Endodermal cell (in vitro differentiated cells): ENCODE measurements around the gene RAB33A. TPM values are rescaled to one million over a fixed set of nuclear protein-coding genes. Genes with fewer than 3 reads are reported as not detected.

Experiments
- DNase-seq: peaks from one replicate; pipeline ENCODE4 v3.0.0-alpha.2; 2017
- H3K27ac ChIP-seq: 2 replicates; pipeline ENCODE4 v1.5.1; 2013; ENCODE audit warnings: mild to moderate bottlenecking, low read depth, low read length, moderate library complexity
- H3K27me3 ChIP-seq: 2 replicates; pipeline ENCODE4 v1.6.1; 2013; ENCODE audit warnings: mild to moderate bottlenecking, low read length, moderate library complexity; ENCODE audit not compliant: insufficient read depth, control insufficient read depth, poor library complexity, severe bottlenecking
- H3K36me3 ChIP-seq: 2 replicates; pipeline ENCODE4 v1.7.0; 2013; ENCODE audit warnings: mild to moderate bottlenecking, low read length, moderate library complexity; ENCODE audit not compliant: control insufficient read depth, insufficient read depth
- H3K4me1 ChIP-seq: one replicate; pipeline ENCODE4 v1.7.0; 2013; ENCODE audit warnings: low read length; ENCODE audit not compliant: control insufficient read depth, insufficient read depth
- H3K4me3 ChIP-seq: 2 replicates; pipeline ENCODE4 v1.5.1; 2013; ENCODE audit warnings: mild to moderate bottlenecking, low read length, moderate library complexity
- H3K9ac ChIP-seq: 2 replicates; pipeline ENCODE4 v1.6.1; 2013; ENCODE audit warnings: mild to moderate bottlenecking, low read length, moderate library complexity; ENCODE audit not compliant: poor library complexity, severe bottlenecking; ENCODE audit errors: extremely low read depth
- H3K9me3 ChIP-seq: 2 replicates; pipeline ENCODE4 v1.6.1; 2013; ENCODE audit warnings: mild to moderate bottlenecking, low read length, moderate library complexity; ENCODE audit not compliant: control insufficient read depth
- H3K27ac Mint-ChIP-seq: 2 replicates; pipeline ENCODE4 v1.8.0; 2020; ENCODE audit warnings: mixed read lengths
- H3K27me3 Mint-ChIP-seq: 2 replicates; pipeline ENCODE4 v1.8.0; 2021; ENCODE audit warnings: mild to moderate bottlenecking, mixed read lengths; ENCODE audit not compliant: insufficient read depth
- H3K36me3 Mint-ChIP-seq: 2 replicates; pipeline ENCODE4 v1.8.0; 2020; ENCODE audit warnings: low read depth, mixed read lengths
- H3K4me1 Mint-ChIP-seq: 2 replicates; pipeline ENCODE4 v1.8.0; 2020; ENCODE audit warnings: mixed read lengths
- H3K4me3 Mint-ChIP-seq: 2 replicates; pipeline ENCODE4 v1.8.0; 2020; ENCODE audit warnings: mild to moderate bottlenecking, moderate library complexity, mixed read lengths
- H3K9me3 Mint-ChIP-seq: 2 replicates; pipeline ENCODE4 v1.8.0; 2020; ENCODE audit warnings: mild to moderate bottlenecking, mixed read lengths
- WGBS, 2 experiments: methylation state at CpG; one replicate each; pipeline versions ENCODE4 v1.1.5 to v1.1.7; 2013; ENCODE audit warnings: missing lambda C conversion rate in 2 of 2, mixed read lengths in 1 of 2; ENCODE audit not compliant: insufficient coverage in 1 of 2, insufficient read length in 1 of 2; 5-methylcytosine and 5-hydroxymethylcytosine counted together
- total RNA-seq, 2 donors: library from RNA; stranded (reverse); fragmentation: NEBNext Ultra II Directional in 1 of 2; extraction: Animal tissue kit (Norgen Biotek cat#: 25700) in 1 of 2; gene quantifications; 2 replicates in 1 of 2; 3 replicates in 1 of 2; pipeline ENCODE4 v1.2.1, GENCODE V29; 2021
- TF ChIP-seq, protein P1 (sequence below): fragments of 200-600 bp; sonication (generic); conservative IDR thresholded peaks from 2 replicates; pipeline ENCODE4 v1.5.0; 2021; ENCODE audit warnings: antibody characterized with exemption, mild to moderate bottlenecking

The RAB33A gene
- total RNA-seq, 2 donors from 2014 or later = not detected

- Mint-ChIP-seq H3K9me3 (peaks cover 34% of the 10 kb centered on the region), H3K36me3 (peaks cover 54% of the 10 kb centered on the region)
Measured at GRCh38 chrX:130130990-130131389, 40.8 kb upstream of the RAB33A start.

GRCh38 chrX:130136496-130136895 lies 35.3 kb upstream of the RAB33A start:
- Mint-ChIP-seq H3K9me3 (peaks cover 22% of the 10 kb centered on the region), H3K27ac (no peak overlapping the region), H3K27me3 (no peaks in the 10 kb centered on the region), H3K4me1 (peaks cover 9% of the 10 kb centered on the region), H3K4me3 (no peak overlapping the region), H3K36me3 (peaks cover 55% of the 10 kb centered on the region)
- no peak overlapping the region for H3K27ac ChIP-seq
- H3K27me3 ChIP-seq = no peaks in the 10 kb centered on the region
- TF ChIP-seq, protein P1, sequence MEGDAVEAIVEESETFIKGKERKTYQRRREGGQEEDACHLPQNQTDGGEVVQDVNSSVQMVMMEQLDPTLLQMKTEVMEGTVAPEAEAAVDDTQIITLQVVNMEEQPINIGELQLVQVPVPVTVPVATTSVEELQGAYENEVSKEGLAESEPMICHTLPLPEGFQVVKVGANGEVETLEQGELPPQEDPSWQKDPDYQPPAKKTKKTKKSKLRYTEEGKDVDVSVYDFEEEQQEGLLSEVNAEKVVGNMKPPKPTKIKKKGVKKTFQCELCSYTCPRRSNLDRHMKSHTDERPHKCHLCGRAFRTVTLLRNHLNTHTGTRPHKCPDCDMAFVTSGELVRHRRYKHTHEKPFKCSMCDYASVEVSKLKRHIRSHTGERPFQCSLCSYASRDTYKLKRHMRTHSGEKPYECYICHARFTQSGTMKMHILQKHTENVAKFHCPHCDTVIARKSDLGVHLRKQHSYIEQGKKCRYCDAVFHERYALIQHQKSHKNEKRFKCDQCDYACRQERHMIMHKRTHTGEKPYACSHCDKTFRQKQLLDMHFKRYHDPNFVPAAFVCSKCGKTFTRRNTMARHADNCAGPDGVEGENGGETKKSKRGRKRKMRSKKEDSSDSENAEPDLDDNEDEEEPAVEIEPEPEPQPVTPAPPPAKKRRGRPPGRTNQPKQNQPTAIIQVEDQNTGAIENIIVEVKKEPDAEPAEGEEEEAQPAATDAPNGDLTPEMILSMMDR = no peak
- H3K4me3 ChIP-seq = no peak overlapping the region
- no peaks in the 10 kb centered on the region for H3K4me1 ChIP-seq
- H3K36me3 ChIP-seq = peaks cover 34% of the 10 kb centered on the region
- no peak overlapping the region for H3K9ac ChIP-seq
- H3K9me3 ChIP-seq = no peaks in the 10 kb centered on the region
- no peak for DNase-seq
- WGBS, 2 experiments = 91% methylated on average over 5 of the region's 5 CpGs; no CpG with 5 or more reads in 1 of the 2 experiments

More at GRCh38 chrX:130130990-130131389, 40.8 kb upstream of the RAB33A start:
- H3K27ac Mint-ChIP-seq = no peak overlapping the region
- WGBS, 2 experiments = 95 to 100% methylated on average over 2 to 5 of the region's 5 CpGs
- peaks cover 20% of the 10 kb centered on the region for H3K36me3 ChIP-seq
- no peak overlapping the region for H3K9ac ChIP-seq
- no peaks in the 10 kb centered on the region for H3K4me1 Mint-ChIP-seq
- TF ChIP-seq, protein P1 = no peak
- no peak overlapping the region for H3K4me3 Mint-ChIP-seq
- no peaks in the 10 kb centered on the region for H3K4me1 ChIP-seq
- no peak for DNase-seq
- no peaks in the 10 kb centered on the region for H3K9me3 ChIP-seq
- no peaks in the 10 kb centered on the region for H3K27me3 ChIP-seq
- H3K27ac ChIP-seq = no peak overlapping the region
- H3K4me3 ChIP-seq = no peak overlapping the region
- H3K27me3 Mint-ChIP-seq = no peaks in the 10 kb centered on the region

DNA sequence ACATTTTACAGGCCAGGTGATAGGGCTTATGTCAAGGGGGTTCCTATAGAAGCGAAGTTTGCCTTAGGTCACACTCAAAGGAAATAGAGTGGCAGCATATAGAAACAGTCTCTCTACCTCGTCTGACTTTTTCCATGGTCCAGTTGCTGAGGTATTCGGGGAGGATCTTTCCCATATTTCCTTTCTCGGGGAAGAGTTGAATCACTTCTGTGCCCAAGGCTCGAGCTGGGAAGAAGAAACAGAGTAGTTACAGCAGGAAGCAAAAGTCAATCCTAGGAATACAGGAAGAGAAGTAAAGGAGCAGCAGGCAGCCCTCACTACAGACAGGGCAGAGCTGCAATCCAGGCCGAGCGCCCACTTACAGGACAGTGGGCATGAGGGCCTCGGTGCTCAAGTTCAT lies 34.8 kb upstream of the RAB33A start:
- Histone ChIP-seq H3K27ac (no peak overlapping the region), H3K4me3 (no peak overlapping the region), H3K36me3 (peaks cover 33% of the 10 kb centered on the region), H3K9ac (no peak overlapping the region), H3K4me1 (no peaks in the 10 kb centered on the region), H3K9me3 (no peaks in the 10 kb centered on the region), H3K27me3 (no peaks in the 10 kb centered on the region)
- Mint-ChIP-seq H3K27me3 (no peaks in the 10 kb centered on the region), H3K27ac (no peak overlapping the region), H3K36me3 (peaks cover 59% of the 10 kb centered on the region), H3K9me3 (peaks cover 21% of the 10 kb centered on the region), H3K4me3 (no peak overlapping the region), H3K4me1 (peaks cover 9% of the 10 kb centered on the region)
- WGBS, 2 experiments = 94 to 100% methylated on average over 5 to 8 of the region's 8 CpGs
- no peak for DNase-seq
- TF ChIP-seq, protein P1 = no peak
